Measurements from ENCODE around the gene KCNN4.

Gene KCNN4

DNA sequence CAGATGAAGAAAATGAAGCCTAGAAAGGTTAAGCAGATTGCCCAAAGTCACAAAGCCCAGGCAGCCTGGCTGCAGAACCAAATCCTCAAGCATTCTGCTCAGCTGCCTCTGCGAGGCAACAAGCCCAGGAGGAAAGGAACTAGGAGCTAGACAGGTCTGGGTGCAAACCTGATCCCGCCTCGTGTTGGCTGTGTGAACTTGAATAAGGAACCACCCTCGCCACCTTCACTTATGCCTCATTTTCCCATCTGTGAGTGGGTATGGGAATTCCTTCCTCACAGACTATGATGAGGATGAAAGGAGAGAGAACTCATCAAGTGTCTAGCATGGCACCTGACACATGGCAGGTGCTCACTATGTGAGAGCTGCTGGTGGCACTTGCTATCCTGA is 32.6 kb downstream of the KCNN4 start:
- DNase-seq = no peak

DNA sequence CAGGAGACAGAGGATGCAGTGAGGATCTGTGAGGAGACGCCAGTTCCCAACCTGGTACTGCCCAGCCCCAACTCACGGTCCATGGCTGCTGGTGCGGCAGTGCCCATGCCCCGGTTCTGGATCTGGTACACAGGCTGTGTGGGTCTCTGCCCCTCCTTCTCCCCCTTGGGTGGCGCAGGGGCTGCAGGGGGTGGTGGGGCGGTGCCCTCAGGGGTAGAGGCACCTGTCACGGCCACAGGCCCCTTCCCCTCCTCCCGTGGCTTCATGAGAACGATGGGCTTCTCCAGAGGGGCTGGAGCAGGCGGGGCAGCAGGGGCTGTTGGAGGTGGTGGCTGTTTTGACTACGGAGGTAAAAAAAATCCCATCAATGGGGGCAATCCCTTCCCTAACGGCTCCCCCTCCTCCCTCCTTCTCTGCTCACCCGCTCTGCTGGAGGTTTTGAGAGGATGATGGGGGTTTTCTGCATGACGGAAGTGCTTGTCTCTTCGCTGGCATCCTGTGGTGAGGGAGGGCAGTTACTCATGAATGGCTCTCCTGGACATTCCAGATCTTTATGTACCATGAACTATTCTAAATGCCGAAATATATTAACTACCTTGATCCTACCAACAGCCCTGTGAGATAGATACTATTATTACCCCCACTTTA is 33.1 kb downstream of the KCNN4 start:
- DNase-seq = no peak

DNA sequence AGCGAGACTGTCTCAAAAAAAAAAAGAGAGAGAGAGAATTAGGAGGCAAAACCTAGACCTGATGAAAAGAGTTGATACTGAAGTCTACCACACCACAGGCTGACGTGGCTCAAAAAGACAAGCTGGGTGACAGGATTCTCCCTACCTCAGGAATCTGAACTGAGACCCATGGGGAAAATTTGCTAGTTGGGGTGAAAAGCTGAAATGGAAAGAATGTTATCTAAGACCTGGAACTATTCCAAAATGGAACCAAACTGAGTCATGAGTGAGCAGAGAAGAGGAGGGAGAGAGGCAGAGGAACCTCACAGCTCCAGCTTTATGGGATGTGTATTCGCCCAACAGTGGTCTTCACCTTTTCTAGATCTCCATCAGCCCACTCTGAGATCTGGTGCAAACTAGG is 37.7 kb downstream of the KCNN4 start:
- no peak for DNase-seq

DNA sequence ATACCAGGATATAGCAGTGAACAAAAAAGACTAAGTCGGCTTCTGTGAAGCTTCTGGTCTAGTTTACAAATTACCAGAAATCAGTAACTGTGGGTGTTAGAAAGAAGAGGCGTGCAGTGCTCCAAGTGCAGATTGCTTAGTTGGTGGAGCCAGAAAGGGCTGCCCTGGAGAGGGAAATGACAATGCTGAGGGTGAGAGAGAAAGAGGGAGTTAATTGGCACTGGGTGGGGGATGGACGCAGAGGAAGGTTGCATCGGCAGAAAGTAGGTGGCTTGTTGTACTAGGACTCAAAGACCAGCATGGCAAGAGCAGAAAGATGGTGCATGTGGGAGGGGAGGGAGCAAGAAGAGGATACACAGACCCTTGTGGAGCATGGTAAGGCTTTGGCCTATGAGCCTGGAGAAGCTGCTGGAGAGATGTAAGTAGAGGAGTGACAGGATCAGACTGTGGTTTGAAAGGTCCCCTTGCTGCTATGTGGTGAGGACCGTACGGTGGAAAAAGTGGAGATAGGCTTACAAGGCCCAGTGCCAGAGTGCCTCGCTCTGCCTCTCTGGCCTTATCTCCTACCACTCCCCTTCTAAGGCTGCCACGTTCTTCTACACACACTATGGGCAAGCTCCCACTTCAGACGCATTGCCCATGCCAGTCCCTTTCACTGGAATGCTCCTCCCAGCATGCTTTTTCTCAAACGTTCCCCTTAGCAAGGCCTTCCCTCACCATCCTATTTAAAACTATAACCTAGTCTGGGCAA is 39.5 kb downstream of the KCNN4 start:
- no peak for DNase-seq

DNA sequence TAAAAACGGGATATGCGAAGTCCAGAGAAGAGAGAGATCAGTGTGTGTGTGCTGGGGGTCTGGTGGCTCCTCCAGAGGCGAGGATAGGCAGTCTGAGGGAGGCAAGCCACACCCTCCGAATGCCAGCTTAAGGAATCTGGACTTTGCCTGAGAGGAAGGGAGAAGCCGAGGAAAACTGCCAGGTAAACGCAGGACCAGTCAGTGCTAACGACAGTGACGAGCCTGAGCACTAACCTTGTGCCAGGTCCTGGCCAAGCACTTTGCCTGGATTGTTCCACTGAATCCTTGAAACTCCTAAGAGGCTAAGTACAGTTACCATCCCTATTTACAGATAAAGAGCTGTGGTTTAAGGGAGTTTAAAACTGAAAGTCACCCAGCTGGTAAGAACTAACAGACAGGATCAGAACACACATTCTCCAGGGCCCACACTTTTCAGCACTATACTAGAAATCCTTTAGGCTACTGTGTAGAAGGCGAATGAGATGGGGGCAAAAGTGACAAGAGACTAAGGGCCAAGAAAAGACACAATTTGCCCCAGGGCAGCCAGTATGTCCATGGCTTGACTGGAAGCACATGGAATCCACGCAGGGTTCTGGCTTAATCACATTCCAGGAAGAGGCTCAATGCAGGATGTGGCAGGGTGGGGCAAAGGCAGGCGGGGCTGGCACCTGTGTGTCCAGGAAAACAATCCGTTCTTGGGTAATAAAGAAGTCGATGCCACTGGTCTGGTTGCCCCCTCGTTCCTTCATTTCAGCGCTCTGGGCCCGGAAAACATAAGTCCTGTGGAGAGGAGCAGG is 41.1 kb downstream of the KCNN4 start:
- DNase-seq = no peak

DNA sequence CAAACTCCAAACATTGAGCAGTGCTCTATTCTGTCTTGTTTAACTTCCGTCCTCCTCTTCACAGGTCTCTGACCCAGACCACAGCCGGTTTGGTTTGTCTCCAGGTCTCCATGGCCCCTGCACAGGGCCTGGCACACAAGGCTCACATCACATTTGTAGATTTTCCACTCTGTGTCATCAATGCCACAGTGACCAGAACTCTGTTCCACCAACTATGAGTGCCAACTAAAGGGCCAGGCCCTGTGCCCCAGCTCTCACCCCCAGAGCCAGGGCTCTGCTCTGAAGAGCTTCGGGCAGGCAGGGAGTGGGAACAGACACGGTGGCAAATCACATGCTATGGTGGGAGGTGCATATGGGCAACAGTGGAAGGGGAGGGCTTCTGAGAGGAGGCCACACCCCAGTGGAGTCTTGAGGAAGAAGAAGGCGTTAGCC is 42.0 kb downstream of the KCNN4 start:
- DNase-seq = no peak

DNA sequence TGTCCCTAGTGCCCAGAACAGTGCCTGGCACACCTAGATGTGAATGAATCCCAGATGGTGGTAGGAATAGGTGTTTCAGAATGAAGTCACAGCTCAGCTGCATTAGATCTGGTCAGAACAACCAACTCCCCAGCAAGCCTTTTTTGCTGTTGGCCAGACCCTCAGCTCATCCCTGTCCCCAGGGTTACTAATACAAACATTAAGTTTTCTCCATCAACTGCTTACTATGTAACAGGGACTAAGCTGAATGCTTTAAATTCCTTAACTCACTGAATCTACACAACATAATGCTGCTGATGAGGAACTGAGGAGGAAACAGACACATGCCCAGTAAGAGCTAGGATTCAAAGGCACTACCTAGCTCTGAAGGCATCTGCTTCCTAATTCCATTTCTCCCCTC is 44.8 kb downstream of the KCNN4 start:
- DNase-seq = no peak

DNA sequence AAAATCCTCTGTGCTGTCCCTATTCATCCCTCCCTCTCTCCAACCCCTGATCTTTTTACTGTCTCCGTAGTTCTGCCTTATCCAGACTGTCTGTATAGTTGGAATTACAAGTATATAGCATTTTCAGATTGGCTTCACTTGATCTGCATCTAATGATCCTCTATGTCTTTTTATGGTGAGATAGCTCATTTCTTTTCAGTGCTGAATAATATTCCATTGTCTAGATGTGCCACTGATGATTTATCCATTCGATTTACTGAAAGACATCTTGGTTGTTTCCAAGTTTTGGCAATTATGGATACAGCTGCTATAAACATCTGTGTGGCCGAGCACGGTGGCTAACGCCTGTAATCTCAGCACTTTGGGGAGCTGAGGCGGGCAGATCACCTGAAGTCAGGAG is 45.8 kb downstream of the KCNN4 start:
- no peak for DNase-seq

DNA sequence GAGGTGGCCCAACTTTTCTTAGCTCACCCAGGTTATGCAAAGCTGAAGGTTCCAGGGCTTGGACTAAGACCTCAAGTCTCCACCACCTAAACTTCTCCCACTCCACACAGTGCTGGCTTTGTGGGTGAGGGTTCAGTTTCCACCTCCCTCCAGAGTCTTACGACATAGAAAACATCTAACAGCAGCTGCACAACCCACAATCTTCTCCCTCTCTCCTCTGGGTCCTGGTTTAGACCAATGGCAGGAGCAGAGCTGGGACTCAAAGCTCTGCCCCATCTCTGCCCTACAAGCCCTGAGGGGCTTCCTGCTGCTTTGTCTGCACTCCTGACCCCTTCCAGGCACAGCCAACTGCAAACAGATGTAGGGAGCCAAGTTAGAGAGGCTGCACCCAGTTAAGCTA is 48.9 kb downstream of the KCNN4 start:
- no peak for DNase-seq

DNA sequence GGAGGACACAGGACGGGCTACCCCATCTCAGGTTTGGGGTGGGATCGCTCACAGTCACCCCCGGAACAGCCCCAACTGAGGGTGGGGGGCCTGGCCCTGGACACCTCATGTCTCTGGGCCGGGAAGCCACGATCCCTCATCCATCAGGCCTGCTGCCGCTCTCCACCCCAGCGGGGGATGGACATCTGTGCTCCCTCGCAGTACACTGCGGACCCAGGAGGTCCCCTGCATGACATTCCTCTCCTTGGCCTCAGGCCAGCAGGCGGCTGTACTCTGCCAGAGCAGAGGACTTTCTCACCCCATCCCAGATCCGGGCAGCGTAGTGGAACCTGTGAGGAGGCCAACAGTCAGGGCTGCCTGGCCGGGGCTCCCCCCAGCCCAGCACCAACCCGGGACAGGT is 49.4 kb downstream of the KCNN4 start:
- no peak for DNase-seq

DNA sequence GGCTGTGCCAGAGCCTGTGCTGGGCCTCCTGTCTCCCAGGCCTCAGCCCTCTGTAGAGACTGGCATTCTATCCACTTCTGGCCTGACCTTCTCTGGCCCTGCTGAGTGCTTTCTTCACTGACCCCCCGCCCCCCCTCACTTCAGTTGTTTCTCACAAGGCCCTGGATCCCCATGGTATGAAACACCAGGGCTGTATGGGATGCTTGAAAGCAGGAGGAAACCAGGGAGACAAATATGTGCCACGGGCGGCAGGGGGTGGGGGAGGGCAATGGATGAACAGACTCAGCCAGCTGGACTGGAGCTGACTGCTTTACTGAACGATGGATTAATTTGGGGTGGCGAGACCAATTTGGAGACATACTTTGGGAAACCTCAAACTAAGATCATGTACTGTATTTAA is 50.9 kb downstream of the KCNN4 start:
- no peak for DNase-seq

DNA sequence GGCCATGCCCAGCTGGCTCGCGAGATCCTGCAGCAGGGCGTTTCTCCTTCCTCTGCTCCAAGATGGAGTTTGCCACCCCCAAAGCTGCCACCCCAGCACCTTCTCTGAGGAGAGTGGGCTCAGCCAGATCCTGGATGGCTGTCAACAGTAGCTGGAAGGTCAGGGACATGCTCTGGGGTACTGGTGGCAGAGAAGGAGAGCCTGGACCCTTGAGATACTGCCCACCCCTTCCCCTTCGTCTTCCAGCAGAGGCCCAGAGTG is 53.2 kb downstream of the KCNN4 start:
- no peak for DNase-seq

DNA sequence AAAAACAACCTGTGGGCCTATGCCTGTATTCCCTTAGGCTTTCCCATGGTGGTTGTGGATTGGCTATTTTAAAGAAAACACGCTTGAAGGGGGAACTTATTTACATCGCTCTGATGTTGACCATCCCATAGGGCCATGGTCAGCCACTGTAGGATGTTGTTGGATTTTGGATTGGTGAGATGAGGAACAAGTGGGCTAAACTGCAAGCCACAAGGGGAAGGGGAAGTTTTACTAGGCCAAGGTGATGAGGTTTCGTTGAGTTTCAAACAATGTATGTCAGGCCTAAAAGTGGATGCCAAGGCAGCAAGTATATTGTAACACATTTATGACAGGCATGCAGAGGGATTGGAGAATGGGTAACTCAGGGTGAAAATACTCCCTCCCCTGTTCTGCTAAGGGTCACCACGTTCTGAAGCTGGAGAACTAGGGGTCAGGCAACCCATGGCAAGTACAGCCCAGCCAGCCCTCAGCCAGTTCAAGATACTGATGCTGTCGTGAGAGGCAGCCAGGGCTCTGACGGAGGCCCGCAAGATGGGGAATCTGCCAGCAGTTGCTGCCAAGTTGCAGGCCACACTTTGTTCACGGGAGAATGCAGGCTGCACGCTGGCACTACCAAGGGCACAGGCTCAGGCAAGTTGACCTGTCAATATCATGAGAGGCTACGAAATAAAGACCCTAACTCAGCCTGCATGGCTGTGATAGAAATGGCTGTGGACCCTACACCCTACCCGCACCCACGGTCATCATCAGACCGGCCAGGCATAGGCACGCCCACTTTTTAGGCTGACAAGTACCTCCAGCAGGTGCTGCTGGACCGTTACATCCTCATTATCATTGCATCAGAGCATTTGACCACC is 53.8 kb downstream of the KCNN4 start:
- DNase-seq = no peak

DNA sequence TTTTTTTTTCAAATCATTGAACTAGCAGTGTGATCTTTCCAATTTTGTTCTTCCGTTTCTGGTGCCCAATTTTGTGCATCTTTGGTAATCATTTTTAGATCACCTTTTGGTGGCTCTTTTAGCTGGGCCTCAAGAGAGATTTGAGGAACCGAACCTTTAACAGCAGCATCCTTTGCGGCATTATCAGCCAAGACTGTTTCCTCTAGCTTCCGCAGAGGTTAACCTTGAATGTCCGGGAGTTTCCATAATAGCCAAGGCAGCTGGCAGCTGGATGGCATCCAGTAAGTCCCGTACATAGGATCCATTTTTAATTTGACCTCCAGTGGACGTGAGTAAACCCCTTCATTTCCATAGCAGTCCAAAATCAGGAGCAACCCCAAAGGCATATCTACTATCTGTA is 55.3 kb downstream of the KCNN4 start:
- no peak for DNase-seq

DNA sequence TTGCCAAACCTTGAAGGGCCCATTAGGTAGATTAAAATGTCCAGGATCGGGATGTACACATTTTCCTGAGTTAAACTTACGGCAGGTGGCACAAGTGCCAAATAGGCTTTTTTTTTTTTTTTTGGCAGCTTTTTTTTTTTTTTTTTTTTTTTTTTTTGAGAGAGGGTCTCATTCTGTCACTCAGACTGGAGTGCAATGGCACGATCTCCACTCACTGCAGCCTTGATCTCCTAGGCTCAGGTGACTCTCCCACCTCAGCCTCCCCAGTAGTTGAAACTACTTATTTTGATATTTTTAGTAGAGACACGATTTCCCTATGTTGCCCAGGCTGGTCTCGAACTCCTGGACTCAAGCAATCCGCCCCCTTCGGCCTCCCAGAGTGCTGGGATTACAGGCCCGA is 55.9 kb downstream of the KCNN4 start:
- no peak for DNase-seq

DNA sequence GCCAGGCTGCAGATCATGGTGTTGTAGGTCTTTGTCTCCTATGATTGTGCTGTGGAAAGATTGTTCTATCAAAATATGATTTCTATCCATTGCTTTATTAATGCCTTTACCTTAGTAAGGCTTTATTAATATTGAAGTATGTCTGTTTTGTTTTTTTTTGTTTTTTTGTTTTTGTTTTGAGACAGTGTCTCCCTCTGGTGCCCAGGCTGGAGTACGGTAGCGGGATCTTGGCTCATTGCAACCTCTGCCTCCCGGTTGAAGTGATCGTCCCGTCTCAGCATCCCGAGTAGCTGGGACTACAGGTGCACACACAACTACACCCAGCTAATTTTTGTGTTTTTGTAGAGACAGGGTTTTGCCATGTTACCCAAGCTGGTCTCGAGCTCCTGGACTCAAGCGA is 57.2 kb downstream of the KCNN4 start:
- no peak for DNase-seq

DNA sequence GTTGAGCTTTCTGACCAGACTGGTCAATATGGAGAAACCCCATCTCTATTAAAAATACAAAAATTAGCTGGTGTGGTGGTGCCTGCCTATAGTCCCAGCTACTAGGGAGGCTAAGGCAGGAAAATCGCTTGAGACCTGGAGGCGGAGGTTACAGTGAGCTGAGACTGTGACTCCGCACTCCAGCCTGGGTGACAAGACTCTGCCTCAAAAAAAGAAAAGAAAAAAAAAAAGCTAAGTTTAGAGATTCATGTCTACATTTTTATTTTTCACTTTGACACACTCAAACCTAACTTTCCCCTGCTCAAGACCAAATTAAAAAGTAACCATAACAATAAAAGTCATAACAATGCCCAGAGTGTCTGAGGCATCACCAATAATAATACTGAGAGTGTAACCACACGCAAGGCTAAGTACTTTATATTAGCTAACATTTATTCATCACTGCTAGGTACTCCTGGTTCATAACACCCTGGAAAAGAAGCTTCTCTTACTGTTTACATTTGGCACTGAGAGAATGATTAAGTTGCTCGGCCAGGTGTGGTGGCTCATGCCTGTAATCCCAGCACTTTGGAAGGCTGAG is 59.2 kb downstream of the KCNN4 start:
- no peak for DNase-seq

DNA sequence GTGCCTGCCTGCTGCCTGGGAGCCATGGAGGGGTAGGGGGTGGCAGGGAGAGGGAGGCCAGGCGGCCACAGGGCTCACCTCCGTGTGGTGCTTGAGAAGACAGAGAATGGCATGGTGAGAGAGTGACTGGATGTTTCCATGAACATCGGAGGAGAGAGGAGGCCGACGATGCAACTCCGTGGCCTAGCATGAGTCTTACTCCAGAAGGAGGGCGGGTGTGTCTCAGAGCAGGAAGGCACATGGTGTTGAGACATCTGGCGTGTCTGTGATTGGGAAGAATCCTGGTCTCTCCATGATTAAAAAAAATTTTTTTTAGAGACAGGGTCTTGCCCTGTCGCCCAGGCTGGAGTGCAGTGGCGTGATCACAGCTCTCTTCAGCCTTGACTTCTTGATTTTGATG is 59.8 kb downstream of the KCNN4 start:
- no peak for DNase-seq

DNA sequence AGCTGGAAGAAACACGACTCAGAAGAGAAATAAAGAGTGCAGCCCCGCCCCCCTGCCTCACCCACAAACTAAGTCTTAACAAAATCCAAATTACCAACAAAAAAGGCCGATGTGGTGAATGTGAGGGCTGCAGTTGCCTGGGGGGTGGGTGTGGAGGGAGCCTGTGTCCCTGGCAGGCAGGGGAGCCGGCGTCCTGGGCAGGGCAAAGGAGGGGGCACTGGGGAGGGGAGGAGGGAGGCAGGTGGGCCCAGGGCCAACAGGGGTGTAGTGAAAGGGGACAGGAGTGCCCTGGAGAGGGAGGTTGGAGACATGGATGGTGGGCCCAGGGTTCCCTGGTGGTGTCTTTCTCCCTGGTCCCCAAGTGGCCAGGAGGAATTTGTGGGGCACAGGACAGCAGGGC is 60.9 kb downstream of the KCNN4 start:
- no peak for DNase-seq

DNA sequence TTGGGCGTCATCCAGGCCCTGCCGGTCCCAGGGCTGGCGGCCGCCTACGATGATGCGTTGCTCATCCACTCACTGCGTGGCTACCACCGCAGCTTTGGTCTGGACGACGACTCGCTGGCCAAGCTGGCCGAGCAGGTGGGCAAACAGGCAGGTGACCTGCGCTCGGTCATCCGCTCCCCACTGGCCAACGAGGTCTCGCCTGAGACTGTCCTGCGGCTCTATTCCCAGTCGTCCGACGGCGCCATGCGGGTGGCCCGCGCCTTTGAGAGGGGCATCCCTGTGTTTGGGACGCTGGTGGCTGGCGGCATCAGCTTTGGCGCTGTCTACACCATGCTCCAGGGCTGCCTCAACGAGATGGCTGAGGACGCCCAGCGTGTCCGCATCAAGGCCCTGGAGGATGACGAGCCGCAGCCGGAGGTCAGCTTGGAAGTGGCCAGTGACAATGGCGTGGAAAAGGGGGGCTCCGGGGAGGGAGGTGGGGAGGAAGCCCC is 61.4 kb downstream of the KCNN4 start:
- DNase-seq = no peak

DNA sequence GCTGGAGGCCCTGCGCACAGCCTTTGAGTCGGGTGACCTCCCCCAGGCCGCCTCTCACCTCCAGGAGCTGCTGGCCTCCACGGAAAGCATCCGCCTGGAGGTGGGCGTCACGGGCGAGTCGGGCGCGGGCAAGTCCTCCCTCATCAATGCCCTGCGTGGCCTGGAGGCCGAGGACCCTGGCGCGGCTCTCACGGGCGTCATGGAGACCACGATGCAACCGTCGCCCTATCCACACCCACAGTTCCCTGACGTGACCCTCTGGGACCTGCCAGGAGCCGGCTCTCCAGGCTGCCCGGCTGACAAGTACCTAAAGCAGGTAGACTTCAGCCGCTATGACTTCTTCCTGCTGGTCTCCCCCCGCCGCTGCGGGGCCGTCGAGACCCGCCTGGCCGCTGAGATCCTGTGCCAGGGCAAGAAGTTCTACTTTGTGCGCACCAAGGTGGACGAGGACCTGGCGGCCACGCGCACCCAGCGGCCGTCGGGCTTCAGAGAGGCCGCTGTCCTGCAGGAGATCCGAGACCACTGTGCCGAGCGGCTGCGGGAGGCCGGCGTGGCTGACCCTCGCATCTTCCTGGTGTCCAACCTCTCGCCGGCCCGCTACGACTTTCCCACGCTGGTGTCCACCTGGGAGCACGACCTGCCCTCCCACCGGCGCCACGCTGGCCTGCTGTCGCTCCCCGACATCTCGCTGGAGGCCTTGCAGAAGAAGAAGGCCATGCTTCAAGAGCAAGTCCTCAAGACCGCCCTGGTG is 62.0 kb downstream of the KCNN4 start:
- no peak for DNase-seq

Data from activated CD8-positive, alpha-beta memory T cell treated with anti-CD3 and anti-CD28 coated beads, Interleukin-2, amount 50 U/mL, for 48 hours (primary cell).